Epithelial cell of esophagus (primary cell): Measurements from ENCODE around the gene CFAP45.
"Not testable (repeated sequence)": the region's sequence is repeated elsewhere in the genome, so short reads cannot be mapped to it uniquely, and the experiment has no call there.

Source experiments
- DNase-seq: peaks from one replicate; pipeline ENCODE4 v3.0.0; 2010; ENCODE audit warnings: low read depth
- H3K4me3 ChIP-seq: 2 replicates; pipeline ENCODE4 v1.5.1; 2011; ENCODE audit warnings: mild to moderate bottlenecking, low read length, control low read depth
- CTCF ChIP-seq: IDR thresholded peaks from 2 replicates; pipeline ENCODE4 v1.5.1; 2011; ENCODE audit warnings: low read depth, mild to moderate bottlenecking, low read length, control low read depth, inconsistent platforms; ENCODE audit not compliant: insufficient read depth; ENCODE audit errors: missing control alignments

CFAP45 gene

GRCh38 chr1:159913451-159914192 lies 13.7 kb upstream of the CFAP45 start:
- no peak overlapping the region for H3K4me3 ChIP-seq
- no peak for TF ChIP-seq CTCF
- peak; percentile 61 for DNase-seq

GRCh38 chr1:159911326-159912070 lies 11.5 kb upstream of the CFAP45 start:
- no peak for TF ChIP-seq CTCF
- DNase-seq: no peak
- H3K4me3 ChIP-seq: no peak overlapping the region

- no peak for DNase-seq
- no peak for TF ChIP-seq CTCF
- no peak overlapping the region for H3K4me3 ChIP-seq
Measured at GRCh38 chr1:159908031-159908940, 8.3 kb upstream of the CFAP45 start.

- H3K4me3 ChIP-seq: no peak overlapping the region
- no peak for TF ChIP-seq CTCF
- no peak for DNase-seq
Measured at GRCh38 chr1:159906960-159907359, 7.0 kb upstream of the CFAP45 start.

GRCh38 chr1:159904036-159904435 lies 4.1 kb upstream of the CFAP45 start:
- DNase-seq, H3K4me3 ChIP-seq: not testable (repeated sequence)

- no peak for TF ChIP-seq CTCF
- H3K4me3 ChIP-seq: no peak overlapping the region
- DNase-seq: no peak
Measured at GRCh38 chr1:159902541-159902940, 2.6 kb upstream of the CFAP45 start.
